Measurements from ENCODE around the gene ARHGAP45.
"Not testable (repeated sequence)": the region's sequence is repeated elsewhere in the genome, so short reads cannot be mapped to it uniquely, and the experiment has no call there.

ARHGAP45 gene

GRCh38 chr19:1116726-1117581, 50.0 kb downstream of the ARHGAP45 start:
- DNase-seq = no peak

DNA sequence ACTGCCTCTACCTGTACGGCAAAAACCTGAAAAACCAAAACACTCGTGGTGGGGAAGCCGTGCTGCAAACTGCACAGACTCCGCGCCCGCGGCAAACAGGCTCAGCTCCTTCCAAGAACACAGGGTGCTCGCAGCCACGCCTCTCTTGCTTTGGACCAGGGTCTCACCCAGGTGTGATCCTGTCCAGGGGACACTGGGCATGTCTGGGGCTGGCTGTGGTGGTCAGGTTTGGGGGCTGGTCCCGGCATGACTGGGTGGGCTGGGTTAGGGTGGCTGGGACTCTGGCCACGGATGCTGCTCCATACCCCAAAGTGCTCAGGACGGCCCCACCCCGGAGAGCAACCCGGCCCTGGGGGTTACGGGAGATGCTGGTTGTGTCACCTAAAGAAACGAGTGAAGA, 50.7 kb downstream of the ARHGAP45 start:
- no peak for DNase-seq

DNA sequence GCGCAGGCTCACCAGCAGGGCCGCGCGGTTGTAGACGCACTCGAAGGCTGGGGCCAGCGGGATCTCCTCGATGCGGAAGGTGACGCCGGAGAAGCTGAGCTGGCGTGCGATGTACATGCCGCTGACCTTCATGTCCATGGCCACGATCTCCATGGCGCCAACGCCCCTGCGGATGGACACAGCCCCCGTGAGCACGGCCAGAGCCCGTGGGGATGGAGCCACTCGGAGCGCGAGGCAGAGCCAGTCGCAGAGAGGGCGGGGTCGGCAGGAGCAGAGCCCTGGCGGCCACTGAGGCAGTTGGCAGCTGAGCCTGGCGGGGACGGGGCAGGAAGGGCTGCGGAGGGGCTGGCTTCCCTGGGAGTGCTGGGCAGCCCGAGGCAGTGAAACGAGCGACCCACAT, 52.0 kb downstream of the ARHGAP45 start:
- DNase-seq = no peak

DNA sequence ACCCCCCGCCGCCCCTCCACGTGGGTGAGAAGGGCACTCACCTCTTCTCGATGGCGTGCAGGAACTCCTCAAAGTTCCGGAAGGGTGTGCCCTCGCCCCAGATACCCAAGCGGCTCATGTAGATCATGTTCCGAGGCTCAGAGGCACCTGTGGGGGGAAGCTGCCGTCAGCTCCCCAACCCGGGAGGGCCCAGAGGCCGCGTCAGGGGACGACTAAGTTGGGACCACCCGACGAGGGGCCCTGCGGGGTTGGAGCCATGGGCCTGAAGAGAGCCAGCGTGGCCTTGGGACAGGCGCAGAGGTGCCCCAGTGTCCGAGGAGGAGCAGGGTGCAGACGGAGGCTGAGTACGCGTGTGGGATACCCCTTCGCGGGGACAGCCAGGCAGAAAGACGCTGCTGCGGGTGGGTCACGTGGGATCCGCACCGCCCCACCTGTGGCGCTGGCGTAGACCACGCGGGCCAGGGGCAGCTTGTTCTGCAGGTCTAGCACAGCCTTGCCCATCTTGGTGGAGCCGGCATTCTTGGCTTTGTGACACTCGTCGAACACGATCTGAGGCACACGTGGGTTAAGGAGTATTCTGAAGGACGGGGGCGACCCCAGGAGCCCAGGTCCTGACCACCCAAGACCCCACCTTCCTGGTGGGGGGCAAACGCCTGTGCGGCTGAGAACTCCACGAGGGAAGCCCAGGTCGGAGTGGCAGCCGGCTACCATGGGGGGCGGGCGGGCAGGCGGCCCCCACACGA, 52.7 kb downstream of the ARHGAP45 start:
- no peak for DNase-seq

DNA sequence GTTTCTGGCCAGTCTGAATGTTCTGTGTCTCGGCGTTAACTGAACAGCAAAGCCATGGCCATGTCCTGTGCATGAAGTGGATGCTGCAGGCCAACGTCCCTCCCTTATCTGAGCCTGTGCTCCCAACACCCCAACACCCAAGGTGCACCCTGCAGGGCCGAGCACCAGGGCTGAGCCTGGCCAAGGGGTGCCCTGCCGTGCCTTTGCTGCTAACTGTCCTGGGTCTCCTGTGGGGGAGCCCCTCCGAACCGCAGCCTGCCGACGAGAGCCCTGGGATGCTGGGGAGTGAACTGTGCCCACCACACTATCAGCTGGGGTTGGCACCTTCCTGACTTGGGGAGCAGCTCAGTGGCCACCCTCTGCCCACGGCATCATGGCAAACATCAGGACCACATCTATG, 54.4 kb downstream of the ARHGAP45 start:
- DNase-seq = no peak

DNA sequence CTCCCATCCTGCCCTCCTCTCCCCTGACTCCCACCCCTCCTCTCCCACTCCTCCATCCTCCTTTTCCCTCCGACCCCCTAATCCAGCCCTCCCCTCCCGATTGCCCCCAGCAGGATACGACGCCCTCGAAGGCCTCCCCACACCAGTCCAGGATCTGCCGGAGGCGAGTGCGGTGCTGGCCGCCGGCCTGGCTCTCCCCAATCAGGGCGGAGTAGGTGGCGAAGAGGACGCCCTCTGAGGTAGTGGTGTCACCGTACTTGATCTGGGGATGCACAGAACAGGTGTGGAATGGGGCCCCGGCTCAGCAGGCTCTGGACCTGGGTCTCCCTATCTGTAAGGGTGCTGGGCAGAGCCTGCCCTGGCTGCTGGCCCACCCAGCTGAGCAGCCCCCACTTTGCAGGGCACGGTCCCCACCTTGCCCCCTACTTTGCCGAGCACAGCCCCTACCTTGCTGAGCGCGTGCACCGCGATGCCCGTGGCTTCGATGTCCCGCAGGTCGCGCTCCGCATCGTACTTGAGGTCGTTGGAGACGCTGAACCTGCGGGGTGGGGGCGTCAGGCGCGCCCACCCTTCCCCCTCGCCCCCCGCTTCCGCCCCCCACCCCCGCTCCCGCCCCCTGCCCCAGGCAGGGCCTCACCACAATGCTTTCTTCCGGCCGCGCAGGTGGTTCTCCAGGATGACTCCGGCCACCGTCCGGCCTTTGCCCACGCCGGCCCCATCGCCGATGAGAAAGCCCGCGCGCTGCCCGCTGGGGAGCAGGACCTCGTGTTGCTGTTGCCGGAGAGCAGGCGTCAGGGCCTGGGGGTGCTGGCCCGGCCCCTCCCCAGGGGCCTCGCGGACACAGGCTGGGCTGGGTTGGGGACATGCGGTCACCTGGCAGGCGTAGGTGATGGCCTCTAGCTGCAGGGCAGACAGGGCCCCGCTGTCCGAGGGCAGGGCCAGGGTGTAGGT, 55.3 kb downstream of the ARHGAP45 start:
- no peak for DNase-seq

DNA sequence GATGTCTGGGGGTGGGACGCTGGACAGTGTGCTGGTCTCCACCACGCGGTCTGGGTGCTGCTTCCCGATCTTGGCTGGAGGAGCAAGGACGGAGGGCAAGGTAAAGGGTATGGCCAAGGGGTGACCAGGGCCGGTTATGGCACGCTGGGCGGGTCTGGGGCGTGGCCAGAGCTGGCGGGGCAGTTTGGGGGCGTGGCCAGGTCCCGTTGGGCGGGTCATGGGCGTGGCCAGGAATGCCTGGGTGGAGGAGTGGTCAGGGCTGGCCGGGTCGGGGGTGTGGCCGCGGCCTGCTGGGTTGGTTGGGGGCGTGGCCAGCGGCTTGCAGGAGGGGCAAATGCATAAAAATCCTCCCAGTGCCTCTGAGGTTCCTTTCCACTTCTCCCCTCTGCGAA, 56.0 kb downstream of the ARHGAP45 start:
- DNase-seq = peak; percentile 36

- no peak for DNase-seq
Observed at GRCh38 chr19:1123381-1123780, 56.4 kb downstream of the ARHGAP45 start.

DNA sequence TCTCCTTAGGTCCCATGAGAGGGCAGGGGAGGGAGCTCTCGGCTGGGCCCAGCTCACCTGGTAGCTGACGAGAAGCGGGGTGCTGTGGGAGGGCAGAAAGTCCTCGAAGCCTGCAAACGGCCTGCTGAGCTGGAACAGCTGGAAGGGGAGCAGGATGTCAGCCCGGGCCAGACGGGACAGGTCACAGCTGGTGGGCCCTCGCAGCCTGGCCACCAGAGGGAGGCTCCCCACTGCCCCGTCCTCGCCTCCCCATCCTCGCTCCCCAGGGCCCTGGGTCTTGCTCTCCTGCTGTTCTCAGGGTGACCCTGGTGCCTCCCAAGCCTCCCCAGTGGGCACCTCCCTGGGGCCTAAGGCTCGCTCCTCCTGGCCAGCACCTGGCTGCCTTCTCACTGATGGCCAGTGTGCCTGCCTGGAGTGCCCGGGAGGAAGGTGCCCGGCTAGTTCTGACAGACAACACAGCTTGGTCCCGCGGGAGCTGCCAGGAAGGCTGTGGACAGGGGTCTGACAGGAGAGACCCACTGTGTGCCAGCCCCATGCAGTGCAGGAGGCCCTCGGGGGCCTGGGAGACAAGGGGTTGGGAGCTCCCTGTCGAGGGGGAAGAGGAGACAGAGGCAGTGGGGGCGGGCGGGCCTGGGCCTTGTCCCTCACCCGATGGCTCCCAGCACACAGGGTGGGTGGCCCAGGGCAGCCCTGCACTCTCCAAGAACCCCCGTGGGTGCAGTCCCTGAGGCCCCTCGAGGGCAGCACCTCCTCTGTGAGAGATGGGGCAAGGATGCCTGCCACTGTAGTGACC, 57.1 kb downstream of the ARHGAP45 start:
- no peak for DNase-seq

DNA sequence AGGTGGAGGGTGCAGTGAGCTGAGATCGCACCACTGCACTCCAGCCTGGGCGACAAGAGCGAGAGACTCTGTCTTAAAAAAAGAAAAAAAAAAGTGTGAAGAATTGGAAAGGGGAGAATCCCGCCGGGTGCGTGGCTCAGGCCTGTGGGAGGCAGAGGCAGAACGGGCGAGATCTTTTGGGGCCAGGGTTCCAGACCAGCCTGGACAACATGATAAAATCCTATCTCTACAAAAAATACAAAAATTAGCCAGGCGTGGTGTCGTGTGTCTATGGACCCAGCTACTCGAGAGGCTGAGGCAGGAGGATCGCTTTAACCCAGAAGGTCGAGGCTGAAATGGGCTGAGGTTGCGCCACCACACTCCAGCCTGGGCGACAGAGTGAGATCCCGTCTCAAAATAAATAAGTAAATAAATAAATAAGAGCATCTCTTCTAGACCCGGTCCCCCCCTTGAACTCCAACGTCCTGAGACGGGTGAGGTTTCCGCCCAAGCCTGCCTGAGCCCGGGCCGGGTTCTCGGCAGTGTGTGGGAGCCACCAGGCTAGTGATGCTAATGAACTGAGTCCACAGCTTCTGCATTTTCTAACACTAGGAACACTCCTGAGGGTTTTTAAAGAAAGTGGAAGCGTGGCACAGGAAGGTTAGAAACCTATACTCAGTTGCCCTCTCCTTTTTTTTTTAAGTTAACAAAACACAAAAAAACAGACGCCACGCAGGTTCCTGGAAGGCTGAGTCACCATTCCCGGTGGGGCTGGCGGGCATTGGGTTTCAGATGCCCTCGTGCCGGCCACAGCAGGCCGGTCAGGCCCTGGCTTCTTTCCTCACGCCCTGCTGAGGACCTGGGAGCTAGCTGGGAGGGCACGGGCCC, 58.9 kb downstream of the ARHGAP45 start:
- DNase-seq = no peak

GRCh38 chr19:1126984-1127760, 60.2 kb downstream of the ARHGAP45 start:
- DNase-seq = no peak

DNA sequence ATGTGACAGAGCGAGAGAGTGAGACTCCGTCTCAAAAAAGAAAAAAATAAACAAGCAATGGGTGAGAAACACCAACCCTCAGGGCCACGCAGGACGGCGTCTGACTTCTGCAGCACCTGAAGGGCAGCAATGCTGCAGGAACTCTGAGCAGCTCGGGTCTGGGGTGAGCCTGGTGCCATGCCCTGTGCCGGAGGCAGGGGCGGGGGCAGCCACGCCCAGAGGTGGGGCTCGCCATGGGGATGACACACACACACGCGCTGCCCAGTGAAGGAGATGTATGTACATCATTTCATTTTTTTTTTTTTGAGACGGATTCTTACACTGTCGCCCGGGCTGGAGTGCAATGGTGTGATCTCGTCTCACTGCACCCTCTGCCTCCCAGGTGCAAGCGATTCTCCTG, 61.1 kb downstream of the ARHGAP45 start:
- no peak for DNase-seq

GRCh38 chr19:1129084-1129483, 62.1 kb downstream of the ARHGAP45 start:
- DNase-seq = not testable (repeated sequence)

DNA sequence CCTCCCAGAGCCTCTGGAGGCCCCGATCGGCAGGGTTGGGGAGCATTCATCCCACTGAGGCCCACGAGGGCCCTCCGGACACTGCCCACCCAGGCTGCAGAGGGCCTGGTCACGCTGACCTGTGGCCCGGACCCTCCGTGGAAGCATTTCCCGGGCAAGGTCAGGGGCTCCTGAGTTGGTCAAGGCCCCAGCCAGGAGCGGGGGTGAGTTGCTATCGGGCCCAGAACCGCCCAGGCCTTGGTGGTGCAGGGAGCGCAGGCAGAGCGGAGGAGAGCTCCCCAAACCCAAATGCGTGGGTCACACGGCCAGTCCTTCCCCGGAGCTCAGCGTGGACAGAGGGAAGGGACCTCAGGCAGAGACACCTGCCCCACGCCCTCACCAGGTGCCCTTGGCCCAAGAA, 62.6 kb downstream of the ARHGAP45 start:
- DNase-seq = no peak

GRCh38 chr19:1130771-1131717, 64.1 kb downstream of the ARHGAP45 start:
- DNase-seq = peak; percentile 49

- DNase-seq = peak; percentile 87
Observed at GRCh38 chr19:1131718-1132551, 65.0 kb downstream of the ARHGAP45 start.

- peak; percentile 42 for DNase-seq
Observed at GRCh38 chr19:1132552-1133383, 65.8 kb downstream of the ARHGAP45 start.
